SU-DHL-6 (cell line): ENCODE results near the gene ARMC12.

ENCODE experiments used
- H2AFZ ChIP-seq: fragments of 200-600 bp; sonication (generic); 2 replicates; pipeline ENCODE4 v1.6.1; 2014; ENCODE audit warnings: low read depth, mild to moderate bottlenecking, moderate library complexity, mixed read lengths, antibody characterized with exemption, low read length; ENCODE audit not compliant: severe bottlenecking
- H3F3A ChIP-seq: fragments of 200-600 bp; shearing (Covaris generic); 2 replicates; pipeline ENCODE4 v1.6.0; 2016; ENCODE audit warnings: antibody characterized with exemption, mild to moderate bottlenecking; ENCODE audit not compliant: insufficient read depth
- H3K27ac ChIP-seq: fragments of 200-600 bp; sonication (generic); 2 replicates; pipeline ENCODE4 v1.5.1; 2016; ENCODE audit warnings: low read depth, mild to moderate bottlenecking, low read length, moderate library complexity, mixed read lengths
- H3K27me3 ChIP-seq: fragments of 200-600 bp; sonication (generic), shearing (Covaris generic); 2 replicates; pipeline ENCODE4 v1.6.0; 2014; ENCODE audit warnings: mild to moderate bottlenecking, low read length
- H3K36me3 ChIP-seq: fragments of 200-600 bp; sonication (generic); 2 replicates; pipeline ENCODE4 v1.6.1; 2014; ENCODE audit warnings: mild to moderate bottlenecking, low read length, mixed read lengths
- H3K4me2 ChIP-seq: fragments of 300-600, 200-600 bp; shearing (Covaris generic), sonication (generic); 2 replicates; pipeline ENCODE4 v1.6.0; 2014; ENCODE audit warnings: low read length, low read depth, mild to moderate bottlenecking; ENCODE audit not compliant: poor library complexity, severe bottlenecking
- H3K4me3 ChIP-seq: fragments of 200-600 bp; sonication (generic); 2 replicates; pipeline ENCODE4 v1.5.1; 2014; ENCODE audit warnings: antibody characterized with exemption, low read length, mild to moderate bottlenecking, mixed read lengths; ENCODE audit not compliant: insufficient read depth, poor library complexity, severe bottlenecking
- H3K79me2 ChIP-seq: fragments of 200-600 bp; sonication (generic); 2 replicates; pipeline ENCODE4 v1.6.1; 2014; ENCODE audit warnings: mild to moderate bottlenecking, low read length, moderate library complexity; ENCODE audit not compliant: insufficient read depth
- H3K9ac ChIP-seq: fragments of 200-600 bp; sonication (generic); 2 replicates; pipeline ENCODE4 v1.7.0; 2014; ENCODE audit warnings: mild to moderate bottlenecking, low read length
- H3K9me2 ChIP-seq: fragments of 200-600 bp; sonication (generic); replicated peaks from 2 replicates; pipeline ENCODE4 v1.6.1; 2014; ENCODE audit warnings: low read length; ENCODE audit not compliant: insufficient read depth
- H3K9me3 ChIP-seq: fragments of 200-600 bp; sonication (generic); 2 replicates; pipeline ENCODE4 v1.6.1; 2014; ENCODE audit warnings: low read length, mixed read lengths; ENCODE audit not compliant: insufficient read depth
- H4K20me1 ChIP-seq: fragments of 200-600 bp; sonication (generic); 2 replicates; pipeline ENCODE4 v1.6.1; 2014; ENCODE audit warnings: low read depth, mild to moderate bottlenecking, antibody characterized with exemption, low read length, moderate library complexity, mixed read lengths
- CTCF ChIP-seq: fragments of 200-600 bp; sonication (generic); IDR thresholded peaks from one replicate; pipeline ENCODE4 v1.5.1; 2017; ENCODE audit warnings: antibody characterized with exemption, mild to moderate bottlenecking, low read length, moderate library complexity; ENCODE audit not compliant: insufficient read depth, poor library complexity, severe bottlenecking
- EZH2phosphoT487 ChIP-seq: fragments of 200-600 bp; sonication (generic), shearing (Covaris generic); conservative IDR thresholded peaks from 2 replicates; pipeline ENCODE4 v1.6.1; 2018; ENCODE audit warnings: mild to moderate bottlenecking, antibody characterized with exemption, low read length, moderate library complexity, mixed read lengths

Gene ARMC12

DNA sequence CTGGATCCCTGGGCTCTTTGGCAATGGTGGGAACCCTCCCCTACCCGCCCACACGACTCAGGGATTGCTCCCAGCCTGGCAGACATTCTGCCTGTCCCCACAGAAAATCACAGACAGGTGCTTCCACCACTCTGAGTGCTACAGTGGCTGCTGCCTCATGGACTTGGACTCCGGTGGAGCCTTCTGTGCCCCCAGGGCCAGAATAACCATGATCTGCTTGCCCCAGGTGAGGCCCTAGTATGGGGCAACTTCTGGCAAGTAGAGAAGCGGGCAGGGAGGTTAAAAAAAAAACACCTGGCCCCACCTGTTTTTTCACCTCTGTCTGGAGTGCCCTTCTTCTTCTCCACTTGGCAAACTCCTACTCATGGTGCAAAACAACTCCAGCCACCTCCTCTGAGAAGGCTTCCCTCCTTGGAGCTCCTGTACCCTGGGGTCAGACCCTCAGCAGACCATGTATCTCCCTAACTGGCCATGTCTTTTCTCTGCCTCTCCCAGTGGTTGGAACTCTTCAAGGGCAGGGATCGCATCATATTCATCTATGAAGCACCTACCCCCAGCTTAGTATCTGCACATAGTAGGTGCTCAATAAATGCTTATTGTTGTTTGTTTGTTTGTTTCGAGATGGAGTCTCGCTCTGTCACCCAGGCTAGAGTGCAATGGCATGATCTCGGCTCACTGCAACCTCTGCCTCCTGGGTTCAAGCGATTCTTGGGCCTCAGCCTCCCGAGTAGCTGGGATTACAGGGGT is 40.7 kb downstream of the ARMC12 start:
- no peak overlapping the region for H2AFZ ChIP-seq
- no peaks in the 10 kb centered on the region for H3K79me2 ChIP-seq
- H3K4me2 ChIP-seq, result no peak overlapping the region
- H3K9me2 ChIP-seq, result no peaks in the 10 kb centered on the region
- H3K4me3 ChIP-seq, result no peak overlapping the region
- H3K9ac ChIP-seq, result no peak overlapping the region
- H3F3A ChIP-seq, result no peaks in the 10 kb centered on the region
- H3K27me3 ChIP-seq, result no peaks in the 10 kb centered on the region
- H3K9me3 ChIP-seq, result no peaks in the 10 kb centered on the region
- no peak overlapping the region for H3K27ac ChIP-seq
- TF ChIP-seq CTCF (no peak), EZH2phosphoT487 (no peak)
- no peaks in the 10 kb centered on the region for H3K36me3 ChIP-seq
- H4K20me1 ChIP-seq, result no peaks in the 10 kb centered on the region

- no peaks in the 10 kb centered on the region for H3K27me3 ChIP-seq
- no peaks in the 10 kb centered on the region for H3K9me3 ChIP-seq
- no peaks in the 10 kb centered on the region for H4K20me1 ChIP-seq
- no peaks in the 10 kb centered on the region for H3K9me2 ChIP-seq
- H3F3A ChIP-seq, result no peaks in the 10 kb centered on the region
- no peak overlapping the region for H3K9ac ChIP-seq
- H3K4me3 ChIP-seq, result no peak overlapping the region
- no peaks in the 10 kb centered on the region for H3K36me3 ChIP-seq
- no peak overlapping the region for H3K27ac ChIP-seq
- H3K4me2 ChIP-seq, result no peak overlapping the region
- no peak for TF ChIP-seq CTCF
- no peak for TF ChIP-seq EZH2phosphoT487
- H2AFZ ChIP-seq, result no peak overlapping the region
- no peaks in the 10 kb centered on the region for H3K79me2 ChIP-seq
These were observed 41.6 kb downstream of the ARMC12 start for GRCh38 chr6:35778437-35778836.

GRCh38 chr6:35780719-35781118 is 43.9 kb downstream of the ARMC12 start, which contains the start of gene CLPSL1:
Gene CLPSL1 (plus strand): TSS chr6:35781019. CDS start chr6:35781111, 92 bp downstream.
- no peaks in the 10 kb centered on the region for H3K27me3 ChIP-seq
- no peaks in the 10 kb centered on the region for H3K9me2 ChIP-seq
- no peaks in the 10 kb centered on the region for H3F3A ChIP-seq
- no peaks in the 10 kb centered on the region for H3K36me3 ChIP-seq
- H3K4me2 ChIP-seq, result no peak within 1 kb of the TSS
- TF ChIP-seq CTCF (no peak), EZH2phosphoT487 (no peak)
- no peaks in the 10 kb centered on the region for H3K79me2 ChIP-seq
- no peak within 1 kb of the TSS for H2AFZ ChIP-seq
- H4K20me1 ChIP-seq, result no peaks in the 10 kb centered on the region
- no peak within 1 kb of the TSS for H3K9ac ChIP-seq
- no peaks in the 10 kb centered on the region for H3K9me3 ChIP-seq
- H3K27ac ChIP-seq, result no peak within 1 kb of the TSS
- H3K4me3 ChIP-seq, result no peak within 1 kb of the TSS
